ENCODE measurements around the gene SLC7A1.

SLC7A1 gene

DNA sequence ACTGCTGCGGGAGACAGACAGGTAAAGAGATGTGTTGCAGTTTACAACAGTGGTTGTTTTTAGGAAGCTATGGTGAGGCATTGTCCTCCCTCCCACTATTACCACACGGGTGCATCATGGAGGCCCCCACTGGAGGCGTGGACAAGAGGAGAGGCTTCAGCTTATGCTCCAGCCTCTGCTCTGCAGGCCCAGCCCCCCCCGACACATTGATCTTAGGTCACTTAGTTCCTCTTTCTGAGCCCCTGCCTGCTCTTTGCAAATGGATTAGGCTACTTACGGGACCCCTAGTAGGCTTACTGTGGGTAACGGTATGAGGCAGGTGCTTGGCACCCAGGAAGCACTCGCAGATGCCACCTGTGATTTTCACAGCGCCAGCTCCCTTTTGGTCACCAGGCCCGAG lies 123.9 kb downstream of the SLC7A1 start:
- Histone ChIP-seq H3K27me3 (ENCODE audit: control insufficient read depth, insufficient read depth, low read length, poor library complexity, severe bottlenecking) (no peaks in the 10 kb centered on the region), H3K36me3 (ENCODE audit: control insufficient read depth, insufficient read depth, low read length) (no peaks in the 10 kb centered on the region), H3K4me3 (ENCODE audit: insufficient read depth, low read depth, low read length) (no peak overlapping the region), H3K4me1 (ENCODE audit: control insufficient read depth, insufficient read depth, low read length) (no peaks in the 10 kb centered on the region), H3K27ac (ENCODE audit: insufficient read depth, low read depth, low read length, poor library complexity, severe bottlenecking) (no peak overlapping the region), H3K9me3 (ENCODE audit: control insufficient read depth, low read length) (no peaks in the 10 kb centered on the region)
- 91 to 95% methylated on average over 9 of the region's 9 CpGs for WGBS, 2 experiments

GRCh38 chr13:29465741-29466293 lies 129.7 kb downstream of the SLC7A1 start:
- Histone ChIP-seq H3K4me1 (ENCODE audit: control insufficient read depth, insufficient read depth, low read length) (no peaks in the 10 kb centered on the region), H3K36me3 (ENCODE audit: control insufficient read depth, insufficient read depth, low read length) (no peaks in the 10 kb centered on the region), H3K27ac (ENCODE audit: insufficient read depth, low read depth, low read length, poor library complexity, severe bottlenecking) (no peak overlapping the region), H3K27me3 (ENCODE audit: control insufficient read depth, insufficient read depth, low read length, poor library complexity, severe bottlenecking) (no peaks in the 10 kb centered on the region), H3K4me3 (ENCODE audit: insufficient read depth, low read depth, low read length) (no peak overlapping the region), H3K9me3 (ENCODE audit: control insufficient read depth, low read length) (no peaks in the 10 kb centered on the region)
- WGBS, 2 experiments, result 89 to 96% methylated on average over 6 of the region's 6 CpGs

- Histone ChIP-seq H3K27me3 (ENCODE audit: control insufficient read depth, insufficient read depth, low read length, poor library complexity, severe bottlenecking) (no peaks in the 10 kb centered on the region), H3K4me3 (ENCODE audit: insufficient read depth, low read depth, low read length) (no peak overlapping the region), H3K4me1 (ENCODE audit: control insufficient read depth, insufficient read depth, low read length) (no peaks in the 10 kb centered on the region), H3K9me3 (ENCODE audit: control insufficient read depth, low read length) (no peaks in the 10 kb centered on the region), H3K27ac (ENCODE audit: insufficient read depth, low read depth, low read length, poor library complexity, severe bottlenecking) (no peak overlapping the region), H3K36me3 (ENCODE audit: control insufficient read depth, insufficient read depth, low read length) (no peaks in the 10 kb centered on the region)
- WGBS, 2 experiments, result 81 to 85% methylated on average over 4 of the region's 4 CpGs
Observed at GRCh38 chr13:29464105-29464679, 131.3 kb downstream of the SLC7A1 start.

DNA sequence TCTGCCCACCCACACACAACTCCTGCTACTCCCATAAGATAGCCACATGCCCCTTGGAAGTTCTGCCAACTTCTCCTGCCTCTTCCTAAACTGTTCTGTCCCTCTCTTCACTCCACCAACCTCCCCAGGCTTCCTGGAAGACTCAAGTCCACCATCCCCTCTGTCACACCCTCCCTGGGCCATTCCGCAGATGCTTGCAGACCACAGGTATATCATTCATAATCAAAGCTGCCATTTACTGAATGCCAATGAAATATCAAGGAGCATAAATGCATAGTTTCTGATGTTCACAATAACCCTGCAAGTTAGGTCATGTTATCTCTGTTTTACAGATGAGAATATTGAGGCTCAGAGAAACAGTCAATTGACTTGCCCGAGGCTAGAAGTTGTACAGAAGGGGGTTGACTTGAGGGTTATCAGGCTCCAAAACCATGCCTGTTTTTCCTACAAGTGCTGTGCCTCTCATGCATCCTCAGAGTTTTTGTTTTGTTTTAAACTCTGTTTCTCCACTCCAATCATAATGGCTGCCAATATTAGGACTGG lies 135.6 kb downstream of the SLC7A1 start:
- no peaks in the 10 kb centered on the region for H3K27me3 ChIP-seq (ENCODE audit: control insufficient read depth, insufficient read depth, low read length, poor library complexity, severe bottlenecking)
- no peaks in the 10 kb centered on the region for H3K36me3 ChIP-seq (ENCODE audit: control insufficient read depth, insufficient read depth, low read length)
- H3K27ac ChIP-seq (ENCODE audit: insufficient read depth, low read depth, low read length, poor library complexity, severe bottlenecking), result no peak overlapping the region
- WGBS, 2 experiments, result 91 to 96% methylated on average over 2 of the region's 2 CpGs
- H3K4me3 ChIP-seq (ENCODE audit: insufficient read depth, low read depth, low read length), result no peak overlapping the region
- no peaks in the 10 kb centered on the region for H3K9me3 ChIP-seq (ENCODE audit: control insufficient read depth, low read length)
- H3K4me1 ChIP-seq (ENCODE audit: control insufficient read depth, insufficient read depth, low read length), result no peaks in the 10 kb centered on the region
